Measurements from ENCODE around the gene SCYL2. TPM values are rescaled to one million over a fixed set of nuclear protein-coding genes. Genes with fewer than 3 reads are reported as not detected.
A peak's percentile ranks its signal among the peaks of the same experiment; 100 is the strongest.

Gene SCYL2
- total and polyA plus RNA-seq, 2 experiments from 2014 or later, result 15.0 to 57.5 TPM

DNA sequence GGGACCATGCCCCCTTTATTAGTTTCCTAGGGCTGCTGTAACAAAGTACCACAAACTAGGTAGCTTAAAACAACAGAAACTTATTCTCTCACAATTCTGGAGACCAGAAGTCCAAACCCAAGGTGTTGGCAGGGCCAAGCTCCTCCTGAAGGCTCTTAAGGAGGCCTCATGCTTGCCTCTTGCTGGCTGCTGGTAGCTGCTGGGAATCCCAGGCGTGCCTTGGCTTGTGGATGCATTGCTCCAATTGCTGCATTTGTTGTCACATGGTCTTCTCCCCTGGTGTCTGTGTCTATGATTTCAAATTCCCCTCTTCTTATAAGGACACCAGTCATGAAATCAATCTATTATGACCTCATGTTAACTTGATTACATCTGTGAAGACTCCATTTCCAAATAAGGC, 101.1 kb downstream of the SCYL2 start:
- TF ChIP-seq ZNF331 (CRISPR knock-in tag; IDR thresholded peaks at IDR 0.05; ENCODE audit: low read depth) (no peak), EZH2phosphoT487 (IDR thresholded peaks at IDR 0.05; ENCODE audit: unreplicated experiment) (no peak), NANOG (IDR thresholded peaks at IDR 0.05; ENCODE audit: borderline replicate concordance) (no peak), ZNF114 (CRISPR knock-in tag; IDR thresholded peaks at IDR 0.05) (no peak), STAT1 (IDR thresholded peaks at IDR 0.05; ENCODE audit: unreplicated experiment) (no peak), EZH2 (IDR thresholded peaks at IDR 0.05; ENCODE audit: low read depth, unreplicated experiment) (no peak), JUNB (IDR thresholded peaks at IDR 0.05; ENCODE audit: unreplicated experiment) (no peak)
- TF ChIP-seq, protein P1, sequence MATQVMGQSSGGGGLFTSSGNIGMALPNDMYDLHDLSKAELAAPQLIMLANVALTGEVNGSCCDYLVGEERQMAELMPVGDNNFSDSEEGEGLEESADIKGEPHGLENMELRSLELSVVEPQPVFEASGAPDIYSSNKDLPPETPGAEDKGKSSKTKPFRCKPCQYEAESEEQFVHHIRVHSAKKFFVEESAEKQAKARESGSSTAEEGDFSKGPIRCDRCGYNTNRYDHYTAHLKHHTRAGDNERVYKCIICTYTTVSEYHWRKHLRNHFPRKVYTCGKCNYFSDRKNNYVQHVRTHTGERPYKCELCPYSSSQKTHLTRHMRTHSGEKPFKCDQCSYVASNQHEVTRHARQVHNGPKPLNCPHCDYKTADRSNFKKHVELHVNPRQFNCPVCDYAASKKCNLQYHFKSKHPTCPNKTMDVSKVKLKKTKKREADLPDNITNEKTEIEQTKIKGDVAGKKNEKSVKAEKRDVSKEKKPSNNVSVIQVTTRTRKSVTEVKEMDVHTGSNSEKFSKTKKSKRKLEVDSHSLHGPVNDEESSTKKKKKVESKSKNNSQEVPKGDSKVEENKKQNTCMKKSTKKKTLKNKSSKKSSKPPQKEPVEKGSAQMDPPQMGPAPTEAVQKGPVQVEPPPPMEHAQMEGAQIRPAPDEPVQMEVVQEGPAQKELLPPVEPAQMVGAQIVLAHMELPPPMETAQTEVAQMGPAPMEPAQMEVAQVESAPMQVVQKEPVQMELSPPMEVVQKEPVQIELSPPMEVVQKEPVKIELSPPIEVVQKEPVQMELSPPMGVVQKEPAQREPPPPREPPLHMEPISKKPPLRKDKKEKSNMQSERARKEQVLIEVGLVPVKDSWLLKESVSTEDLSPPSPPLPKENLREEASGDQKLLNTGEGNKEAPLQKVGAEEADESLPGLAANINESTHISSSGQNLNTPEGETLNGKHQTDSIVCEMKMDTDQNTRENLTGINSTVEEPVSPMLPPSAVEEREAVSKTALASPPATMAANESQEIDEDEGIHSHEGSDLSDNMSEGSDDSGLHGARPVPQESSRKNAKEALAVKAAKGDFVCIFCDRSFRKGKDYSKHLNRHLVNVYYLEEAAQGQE (IDR thresholded peaks at IDR 0.05; ENCODE audit: unreplicated experiment), result no peak
- TF ChIP-seq, protein P2, sequence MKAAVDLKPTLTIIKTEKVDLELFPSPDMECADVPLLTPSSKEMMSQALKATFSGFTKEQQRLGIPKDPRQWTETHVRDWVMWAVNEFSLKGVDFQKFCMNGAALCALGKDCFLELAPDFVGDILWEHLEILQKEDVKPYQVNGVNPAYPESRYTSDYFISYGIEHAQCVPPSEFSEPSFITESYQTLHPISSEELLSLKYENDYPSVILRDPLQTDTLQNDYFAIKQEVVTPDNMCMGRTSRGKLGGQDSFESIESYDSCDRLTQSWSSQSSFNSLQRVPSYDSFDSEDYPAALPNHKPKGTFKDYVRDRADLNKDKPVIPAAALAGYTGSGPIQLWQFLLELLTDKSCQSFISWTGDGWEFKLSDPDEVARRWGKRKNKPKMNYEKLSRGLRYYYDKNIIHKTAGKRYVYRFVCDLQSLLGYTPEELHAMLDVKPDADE (IDR thresholded peaks at IDR 0.05), result no peak
- H3K4me2 ChIP-seq, result no peak overlapping the region
- no peaks in the 10 kb centered on the region for H3K79me2 ChIP-seq (replicated peaks; ENCODE audit: insufficient read depth)
- H2AFZ ChIP-seq, result 0 out of 2 replicates have a peak overlapping the region, but pooled peaks have one; percentile 49
- no peaks in the 10 kb centered on the region for H3K36me3 ChIP-seq (ENCODE audit: insufficient read depth)
- no peak overlapping the region for H3K27ac Mint-ChIP-seq
- H3K36me3 Mint-ChIP-seq (ENCODE audit: low read depth), result peaks cover 5% of the 10 kb centered on the region; the same call in 2 of the 3 replicates
- H3K9me3 Mint-ChIP-seq, result peaks cover 4% of the 10 kb centered on the region; the same call in 2 of the 3 replicates
- peaks cover 3% of the 10 kb centered on the region for H3K27me3 Mint-ChIP-seq (ENCODE audit: insufficient read depth, low read depth, poor library complexity)
- H3K4me3 Mint-ChIP-seq, result no peak overlapping the region
- no peak for DNase-seq (ENCODE audit: low spot score)
- H3K9me2 ChIP-seq (ENCODE audit: insufficient read depth), result no peaks in the 10 kb centered on the region; the same call in 1 of the 2 replicates
- ATAC-seq, result no peak
- H4K20me1 ChIP-seq (replicated peaks; ENCODE audit: insufficient read depth), result no peaks in the 10 kb centered on the region
- no peak overlapping the region for H3K4me3 ChIP-seq
- no peaks in the 10 kb centered on the region for H3K27me3 ChIP-seq (ENCODE audit: insufficient read depth)
- peaks cover 21% of the 10 kb centered on the region for H3K4me1 Mint-ChIP-seq
- no peak overlapping the region for H3K27ac ChIP-seq (ENCODE audit: low read depth)
- H3F3A ChIP-seq (replicated peaks; ENCODE audit: low read depth), result no peaks in the 10 kb centered on the region
- H3K4me1 ChIP-seq (ENCODE audit: insufficient read depth), result peaks cover 24% of the 10 kb centered on the region

DNA sequence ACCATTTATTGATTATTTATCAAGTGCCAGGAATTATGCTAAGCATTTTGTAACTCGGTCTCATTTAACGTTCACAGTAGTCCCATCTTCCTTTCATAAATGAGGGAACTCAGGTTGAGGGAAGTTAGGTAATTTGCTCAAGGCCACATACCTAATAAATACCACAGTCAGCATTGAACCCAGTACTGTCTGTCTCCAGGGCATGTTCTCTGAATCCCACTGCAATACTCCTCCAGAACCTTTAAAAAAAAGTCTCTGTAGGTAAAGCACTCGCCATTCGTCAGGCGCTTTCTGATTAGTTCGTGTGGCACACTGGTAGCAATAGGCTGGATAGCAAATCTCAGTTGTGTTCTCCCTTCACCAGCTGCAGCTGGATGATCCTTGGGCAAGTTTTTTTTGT, 104.2 kb downstream of the SCYL2 start:
- peaks cover 35% of the 10 kb centered on the region for H3K4me1 Mint-ChIP-seq
- H3K4me3 Mint-ChIP-seq, result no peak overlapping the region
- Histone ChIP-seq H3F3A (replicated peaks; ENCODE audit: low read depth) (no peaks in the 10 kb centered on the region), H2AFZ (peak overlapping the region; percentile 0; the same call in 1 of the 2 replicates), H3K27me3 (ENCODE audit: insufficient read depth) (no peaks in the 10 kb centered on the region; the same call in 1 of the 2 replicates), H3K79me2 (replicated peaks; ENCODE audit: insufficient read depth) (no peaks in the 10 kb centered on the region), H3K27ac (ENCODE audit: low read depth) (no peak overlapping the region), H3K4me1 (ENCODE audit: insufficient read depth) (peaks cover 42% of the 10 kb centered on the region), H4K20me1 (replicated peaks; ENCODE audit: insufficient read depth) (no peaks in the 10 kb centered on the region), H3K9me2 (ENCODE audit: insufficient read depth) (no peaks in the 10 kb centered on the region), H3K4me3 (no peak overlapping the region), H3K4me2 (no peak overlapping the region), H3K36me3 (ENCODE audit: insufficient read depth) (no peaks in the 10 kb centered on the region)
- H3K27ac Mint-ChIP-seq, result no peak overlapping the region
- H3K9me3 Mint-ChIP-seq, result peaks cover 4% of the 10 kb centered on the region; the same call in 2 of the 3 replicates
- DNase-seq (ENCODE audit: low spot score) (peak; percentile 21), ATAC-seq (peak; percentile 12; the same call in 1 of the 3 replicates)
- peaks cover 5% of the 10 kb centered on the region for H3K27me3 Mint-ChIP-seq (ENCODE audit: insufficient read depth, low read depth, poor library complexity)
- peaks cover 5% of the 10 kb centered on the region; the same call in 2 of the 3 replicates for H3K36me3 Mint-ChIP-seq (ENCODE audit: low read depth)
- TF ChIP-seq, protein P1 (IDR thresholded peaks at IDR 0.05; ENCODE audit: unreplicated experiment), result no peak
- TF ChIP-seq STAT1 (IDR thresholded peaks at IDR 0.05; ENCODE audit: unreplicated experiment) (no peak), NANOG (IDR thresholded peaks at IDR 0.05; ENCODE audit: borderline replicate concordance) (no peak), EZH2 (IDR thresholded peaks at IDR 0.05; ENCODE audit: low read depth, unreplicated experiment) (no peak)

Measured in GM23338 (cell line).